Embryonic facial prominence (tissue), 1 donor: ENCODE data around the gene INTS3.
A peak's percentile ranks its signal among the peaks of the same experiment; 100 is the strongest.
"Not testable (repeated sequence)": the region's sequence is repeated elsewhere in the genome, so short reads cannot be mapped to it uniquely, and the experiment has no call there.

Experiments used
- DNase-seq: peaks from one replicate; pipeline ENCODE4 v3.0.0-alpha.2; 2016; ENCODE audit errors: extremely low spot score

INTS3 gene

DNA sequence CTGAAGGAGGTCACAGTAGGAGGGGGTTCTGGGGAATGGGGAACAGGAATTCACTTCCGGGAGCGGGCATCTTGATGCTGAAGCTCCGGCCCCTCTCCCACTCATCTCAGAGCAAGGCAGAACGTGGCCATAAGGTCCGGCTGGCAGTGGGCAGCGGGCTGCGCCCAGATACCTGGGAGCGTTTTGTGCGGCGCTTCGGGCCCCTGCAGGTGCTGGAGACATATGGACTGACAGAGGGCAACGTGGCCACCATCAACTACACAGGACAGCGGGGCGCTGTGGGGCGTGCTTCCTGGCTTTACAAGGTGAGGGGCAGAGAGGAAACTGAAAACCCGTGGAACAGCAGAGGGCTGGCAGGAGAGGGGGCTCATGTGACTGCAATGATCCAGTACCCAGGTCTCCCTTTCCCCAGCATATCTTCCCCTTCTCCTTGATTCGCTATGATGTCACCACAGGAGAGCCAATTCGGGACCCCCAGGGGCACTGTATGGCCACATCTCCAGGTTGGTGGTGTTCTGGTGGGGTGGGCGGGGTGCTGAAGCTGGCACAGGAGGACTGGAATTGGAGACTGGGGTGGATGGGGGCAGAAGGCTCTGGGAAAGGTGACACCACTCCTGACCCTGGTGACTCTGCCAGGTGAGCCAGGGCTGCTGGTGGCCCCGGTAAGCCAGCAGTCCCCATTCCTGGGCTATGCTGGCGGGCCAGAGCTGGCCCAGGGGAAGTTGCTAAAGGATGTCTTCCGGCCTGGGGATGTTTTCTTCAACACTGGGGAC lies 50.4 kb downstream of the INTS3 start:
- no peak for DNase-seq

DNA sequence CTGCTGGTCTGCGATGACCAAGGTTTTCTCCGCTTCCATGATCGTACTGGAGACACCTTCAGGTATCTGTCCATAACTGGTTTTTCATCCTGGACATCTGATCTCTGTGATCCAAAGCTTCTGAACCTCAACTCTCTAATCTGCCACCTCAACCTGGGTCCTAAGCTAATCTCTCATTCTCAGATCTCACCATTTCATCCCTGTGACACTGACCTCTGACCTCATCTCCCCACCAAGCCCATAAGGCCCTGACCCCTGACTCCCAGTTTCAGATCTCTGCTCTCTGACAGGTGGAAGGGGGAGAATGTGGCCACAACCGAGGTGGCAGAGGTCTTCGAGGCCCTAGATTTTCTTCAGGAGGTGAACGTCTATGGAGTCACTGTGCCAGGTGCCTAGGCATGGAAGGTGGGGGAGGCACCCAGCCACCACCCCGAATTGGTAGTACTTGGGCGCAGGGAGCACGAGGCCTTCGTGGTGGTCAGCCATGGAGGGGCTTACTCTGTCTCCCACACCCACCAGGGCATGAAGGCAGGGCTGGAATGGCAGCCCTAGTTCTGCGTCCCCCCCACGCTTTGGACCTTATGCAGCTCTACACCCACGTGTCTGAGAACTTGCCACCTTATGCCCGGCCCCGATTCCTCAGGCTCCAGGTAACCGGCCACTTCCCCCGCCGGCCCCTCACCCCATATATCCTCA lies 51.1 kb downstream of the INTS3 start:
- no peak for DNase-seq

DNA sequence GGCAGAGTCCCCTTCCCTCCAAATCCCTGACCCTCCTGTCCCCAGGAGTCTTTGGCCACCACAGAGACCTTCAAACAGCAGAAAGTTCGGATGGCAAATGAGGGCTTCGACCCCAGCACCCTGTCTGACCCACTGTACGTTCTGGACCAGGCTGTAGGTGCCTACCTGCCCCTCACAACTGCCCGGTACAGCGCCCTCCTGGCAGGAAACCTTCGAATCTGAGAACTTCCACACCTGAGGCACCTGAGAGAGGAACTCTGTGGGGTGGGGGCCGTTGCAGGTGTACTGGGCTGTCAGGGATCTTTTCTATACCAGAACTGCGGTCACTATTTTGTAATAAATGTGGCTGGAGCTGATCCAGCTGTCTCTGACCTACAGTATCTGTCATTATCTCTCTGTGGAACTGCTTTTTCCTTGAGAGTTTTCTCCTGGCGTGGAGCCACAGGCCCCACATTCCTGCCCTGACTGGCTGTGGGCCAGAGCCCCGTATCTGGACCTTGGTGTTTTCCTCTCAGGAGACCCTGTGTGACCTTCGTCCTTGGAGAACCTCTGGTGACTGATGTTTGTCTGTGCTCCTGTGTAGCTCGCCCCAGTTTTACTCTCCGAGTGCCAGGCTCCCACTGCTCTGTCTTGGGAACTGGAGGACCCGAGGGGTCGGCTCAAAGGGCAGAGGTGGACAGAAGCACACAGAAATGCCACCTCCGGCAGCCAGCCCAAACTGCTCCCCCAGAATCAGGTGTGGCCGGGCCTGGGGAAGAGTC lies 52.1 kb downstream of the INTS3 start:
- no peak for DNase-seq

DNA sequence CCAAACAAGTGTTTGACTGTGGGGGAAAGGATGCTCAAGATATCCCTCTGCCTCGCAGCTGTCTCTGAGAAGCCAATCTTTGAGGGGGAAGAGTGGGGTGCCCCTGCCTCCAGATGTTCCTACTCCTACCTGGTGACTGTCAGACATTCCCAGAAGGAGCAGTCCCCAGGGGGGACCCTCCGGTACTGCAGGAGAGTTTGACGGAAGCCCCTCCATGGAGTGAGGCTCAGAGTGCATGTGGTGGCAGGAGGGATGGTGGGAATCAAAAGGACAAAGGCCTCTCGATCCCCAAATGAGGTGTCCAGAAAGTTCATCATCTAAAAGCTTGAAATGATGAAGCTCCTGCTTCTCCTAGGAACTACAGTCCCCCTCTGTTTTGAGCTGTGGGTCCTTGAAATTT lies 52.7 kb downstream of the INTS3 start:
- DNase-seq, result no peak

DNA sequence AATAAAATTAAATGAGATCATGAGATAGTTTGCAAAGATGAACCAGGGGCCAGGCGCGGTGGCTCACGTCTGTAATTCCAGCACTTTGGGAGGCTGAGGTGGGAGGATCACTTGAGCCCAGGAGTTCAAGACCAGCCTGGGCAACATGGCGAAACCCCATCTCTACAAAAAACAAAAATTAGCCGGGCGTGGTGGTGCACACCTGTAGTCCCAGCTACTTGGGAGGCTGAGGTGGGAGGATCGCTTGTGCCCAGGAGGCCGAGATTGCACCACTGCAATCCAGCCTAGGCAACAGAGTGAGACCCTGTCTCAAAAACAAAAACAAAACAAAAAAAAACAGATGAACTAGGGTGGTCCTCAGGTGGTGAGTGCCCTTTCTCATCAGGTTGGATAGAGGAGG lies 54.8 kb downstream of the INTS3 start:
- DNase-seq, result not testable (repeated sequence)

DNA sequence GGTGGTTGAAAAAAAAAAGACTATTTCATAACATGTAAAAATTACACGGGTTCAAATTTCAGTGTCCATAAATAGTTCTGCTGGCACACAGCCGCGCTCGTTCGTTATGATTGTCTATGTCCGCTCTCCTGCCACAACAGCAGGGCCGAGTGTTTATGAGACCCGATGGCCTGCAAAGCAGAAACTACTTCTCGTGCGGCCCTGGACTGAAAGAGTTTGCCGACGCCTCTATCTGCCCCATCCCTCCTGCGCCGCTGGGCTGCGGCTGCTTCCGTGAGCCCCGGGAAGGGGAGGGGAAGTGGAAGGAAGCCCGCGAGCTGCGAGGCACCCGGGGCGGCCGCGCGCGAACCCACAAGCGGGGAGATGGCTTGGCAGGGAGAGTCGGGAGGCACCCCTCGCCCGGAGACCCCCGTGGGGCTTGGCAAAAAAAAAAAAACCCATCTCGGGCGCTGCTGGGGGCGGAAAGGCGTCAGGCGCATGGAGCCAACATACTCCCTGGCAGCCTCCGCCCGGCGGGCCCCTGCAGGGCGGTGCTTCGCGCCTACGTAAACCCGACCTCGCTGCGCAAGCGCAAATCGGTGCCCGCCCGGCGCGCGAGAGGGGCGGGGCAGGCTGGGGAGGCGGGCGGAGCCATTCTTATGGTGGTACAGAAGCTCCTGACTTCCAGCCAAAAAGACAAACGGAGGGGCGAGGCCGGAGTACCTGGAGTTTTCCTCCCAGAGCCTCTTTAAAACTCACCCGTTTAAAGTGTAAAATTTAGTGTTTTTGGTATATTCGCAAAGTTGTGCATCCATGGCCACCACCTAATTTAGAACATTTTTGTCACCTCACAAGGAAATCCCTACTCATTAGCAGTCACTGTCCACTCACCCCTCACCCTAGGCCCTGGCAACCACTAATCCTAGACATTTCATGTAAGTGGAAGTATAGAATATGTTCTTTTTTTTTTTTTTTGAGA lies 55.7 kb downstream of the INTS3 start:
- DNase-seq, result peak; percentile 86

DNA sequence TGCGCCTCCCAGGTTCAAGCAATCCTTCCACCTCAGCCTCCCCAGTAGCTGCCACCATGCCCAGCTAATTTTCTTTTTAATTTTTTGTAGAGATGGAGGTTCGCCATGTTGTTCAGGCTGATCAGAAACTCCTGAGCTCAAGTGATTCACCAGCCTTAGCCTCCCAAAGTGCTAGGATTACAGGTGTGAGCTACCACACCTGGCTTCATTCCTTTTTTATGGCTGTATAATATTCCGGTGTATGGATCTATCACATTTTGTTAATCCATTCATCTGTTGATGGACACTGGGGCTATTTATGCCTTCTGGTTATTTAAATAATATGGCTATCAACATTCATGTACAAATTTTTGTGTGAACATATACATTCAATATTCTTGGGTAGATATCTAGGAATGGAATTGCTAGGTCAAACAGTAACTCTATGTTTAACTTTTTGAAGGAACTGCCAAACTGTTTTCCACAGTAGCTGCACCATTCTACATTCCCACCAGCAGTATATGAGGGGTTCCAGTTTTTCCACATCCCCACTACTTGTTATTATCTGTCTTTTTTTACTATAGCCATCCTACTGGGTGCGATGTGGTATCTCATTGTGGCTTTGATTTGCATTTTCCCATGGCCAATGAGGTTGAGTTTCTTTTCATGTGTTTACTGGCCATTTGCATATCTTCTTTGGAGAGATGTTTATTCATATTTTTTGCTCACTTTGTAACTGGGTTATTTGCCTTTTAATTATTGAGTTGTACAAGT lies 58.4 kb downstream of the INTS3 start:
- no peak for DNase-seq

DNA sequence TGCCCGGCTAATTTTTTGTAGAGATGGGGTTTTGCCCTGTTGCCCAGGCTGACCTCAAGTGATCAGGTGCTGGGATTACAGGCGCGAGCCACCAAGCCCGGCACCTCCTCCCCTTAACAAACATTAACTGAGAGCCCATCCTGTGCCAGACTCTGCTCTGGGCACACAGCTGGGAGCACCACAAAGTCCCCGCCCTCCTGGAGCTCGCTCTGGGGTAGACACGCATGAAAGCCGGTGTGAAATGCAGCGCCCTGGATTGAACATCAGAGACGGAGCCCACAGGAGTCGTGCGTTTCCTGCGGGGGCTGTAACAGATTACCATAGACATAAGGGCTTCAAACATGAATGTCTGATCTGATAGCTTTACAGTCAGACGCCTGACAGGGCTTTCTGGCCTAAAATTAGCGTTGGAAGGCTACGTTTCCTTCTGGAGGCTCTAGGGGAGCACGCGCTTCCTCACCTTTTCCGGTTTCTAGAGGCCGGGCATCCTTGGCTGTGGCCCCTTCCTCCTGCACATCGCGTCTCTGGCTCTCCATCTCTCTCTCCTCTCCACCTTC lies 61.7 kb downstream of the INTS3 start:
- DNase-seq, result no peak

DNA sequence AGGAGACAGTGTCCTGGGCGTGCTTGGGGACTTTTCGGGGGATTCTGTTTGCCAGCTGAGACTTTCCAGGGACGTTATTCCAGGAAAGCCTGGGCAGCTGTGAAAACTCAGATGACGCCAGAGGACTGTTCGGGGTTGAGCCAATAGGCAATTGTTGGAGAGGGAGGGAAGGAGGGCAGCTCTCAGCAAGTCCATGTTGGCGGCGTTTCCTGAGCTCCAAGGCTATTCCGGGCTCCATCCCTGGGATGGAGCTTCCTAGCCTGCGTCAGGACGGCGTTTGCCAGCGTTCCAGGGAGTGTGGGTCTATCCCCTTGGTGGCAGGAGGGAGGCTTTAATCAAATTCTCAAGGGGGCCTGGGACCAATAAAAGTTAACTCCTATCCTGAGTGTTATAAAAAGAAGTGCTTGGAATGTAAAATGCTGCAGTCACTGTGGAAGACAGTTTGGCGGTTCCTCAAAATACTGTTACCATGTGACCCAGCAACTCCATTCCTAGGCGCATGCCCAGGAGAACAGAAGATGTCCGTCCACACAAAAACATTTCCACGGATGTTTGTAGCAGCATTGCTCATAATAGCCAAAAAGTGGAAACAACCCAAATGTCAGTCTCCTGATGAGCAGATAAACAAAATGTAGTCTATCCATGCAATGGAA lies 62.6 kb downstream of the INTS3 start:
- DNase-seq, result no peak

DNA sequence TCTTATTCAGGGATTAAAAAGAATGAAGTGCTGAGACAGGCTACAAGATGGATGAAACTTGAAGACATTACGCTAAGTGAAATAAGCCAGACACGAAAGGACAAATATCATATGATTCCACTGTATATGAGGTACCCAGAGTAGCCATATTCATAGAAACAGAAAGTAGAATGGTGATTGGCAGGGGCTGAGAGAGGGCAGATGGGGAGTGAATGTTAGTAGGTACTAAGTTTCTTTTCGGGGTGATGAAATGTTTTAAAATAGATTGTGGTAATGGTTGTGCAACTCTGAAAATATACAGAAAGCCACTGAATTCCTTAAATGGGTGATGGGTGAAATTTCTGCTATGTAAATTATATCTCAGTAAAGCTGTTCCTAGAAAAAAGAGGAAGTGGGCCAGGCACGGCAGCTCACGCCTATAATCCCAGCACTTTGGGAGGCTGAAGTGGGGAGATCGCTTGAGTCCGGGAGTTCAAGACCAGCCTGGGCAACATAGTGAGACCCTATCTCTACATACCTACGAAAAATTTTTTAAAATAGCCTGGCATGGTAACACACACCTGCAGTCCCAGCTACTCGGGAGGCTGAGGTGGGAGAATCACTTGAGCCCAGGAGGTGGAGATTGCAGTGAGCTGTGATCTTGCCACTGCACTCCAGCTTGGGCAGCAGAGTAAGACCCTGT lies 63.3 kb downstream of the INTS3 start:
- DNase-seq, result no peak

DNA sequence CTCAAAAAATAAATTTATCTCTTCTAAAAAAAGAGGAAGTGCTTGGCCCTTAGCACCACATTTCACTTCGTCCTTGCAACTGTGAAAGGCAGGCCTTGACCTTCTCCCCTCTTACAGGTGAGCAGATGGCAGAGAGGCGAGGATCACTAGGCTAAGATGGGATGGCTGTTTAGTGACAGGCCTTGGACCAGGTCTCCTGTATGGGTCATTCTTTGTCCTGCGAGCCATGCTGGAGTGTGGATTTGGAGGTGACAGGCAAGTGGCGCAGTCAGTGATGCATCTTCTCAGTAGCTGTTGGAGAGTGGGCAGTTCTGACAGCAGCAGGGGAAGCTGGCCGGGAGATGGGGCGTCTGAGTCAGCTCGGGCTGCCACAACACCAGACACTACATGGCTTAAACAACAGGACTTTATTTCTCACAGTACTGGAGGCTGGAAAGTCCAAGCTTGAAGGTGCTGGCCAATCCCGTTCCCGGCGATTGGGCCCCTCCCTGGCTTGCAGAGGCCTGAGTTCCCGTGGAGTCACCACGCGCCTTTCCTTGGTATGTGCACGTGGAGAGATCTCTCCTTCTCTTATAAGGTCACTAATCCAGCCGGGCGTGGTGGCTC lies 63.9 kb downstream of the INTS3 start:
- no peak for DNase-seq

DNA sequence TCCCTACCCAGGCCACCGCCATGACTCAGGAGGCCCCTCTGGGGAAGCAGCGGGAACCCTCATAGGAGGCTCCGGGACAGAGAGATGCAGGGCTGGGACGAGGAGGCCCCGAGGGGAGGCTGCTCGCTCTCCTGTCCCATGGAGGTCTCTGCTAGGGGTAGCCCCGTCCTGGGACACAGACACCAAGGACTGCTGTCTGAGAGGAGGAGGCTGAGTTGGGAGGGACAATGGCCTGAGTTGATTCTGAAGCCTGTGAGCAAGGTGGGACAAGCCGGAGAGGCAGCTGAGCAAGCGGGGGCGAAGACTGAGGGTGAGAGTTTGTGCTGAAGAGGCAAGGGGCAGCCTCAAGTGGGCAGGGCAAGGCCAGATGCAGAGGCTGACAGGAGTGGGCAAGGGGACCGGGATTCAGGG lies 64.8 kb downstream of the INTS3 start:
- no peak for DNase-seq

DNA sequence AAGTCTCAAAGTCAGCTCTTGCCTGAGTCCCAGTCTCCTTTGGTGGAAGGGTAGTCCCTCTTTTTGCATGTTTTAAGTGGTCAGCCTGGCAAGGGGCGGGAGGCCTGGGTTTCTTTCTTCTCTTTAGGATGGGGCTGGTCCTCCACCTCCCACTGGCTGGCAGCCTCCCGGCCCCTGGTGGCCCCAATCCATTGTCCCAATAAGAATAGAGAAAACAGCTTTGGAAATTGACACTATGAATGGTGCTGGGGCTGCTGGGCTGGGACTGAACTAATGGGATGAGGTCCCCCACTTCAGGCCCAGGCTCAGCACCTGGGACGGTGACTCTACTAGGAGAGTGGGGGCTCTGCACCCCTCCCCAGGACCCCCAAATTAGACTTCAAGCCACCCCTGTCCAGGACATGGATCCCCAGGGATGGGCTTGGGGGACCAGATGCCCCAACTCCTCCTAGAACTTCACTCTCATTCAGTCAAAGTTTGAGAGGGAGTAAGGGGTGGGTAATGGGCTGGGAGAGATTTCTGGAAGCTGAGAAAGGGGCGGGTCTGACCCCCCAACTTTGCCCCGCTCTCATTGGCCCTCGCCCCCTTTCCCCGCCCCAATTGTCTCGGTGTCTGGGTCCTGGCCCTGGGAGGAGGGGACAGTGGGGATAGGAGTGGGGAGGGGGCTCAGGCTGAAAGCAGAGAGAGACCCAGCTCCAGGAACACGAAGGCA lies 65.6 kb downstream of the INTS3 start:
- no peak for DNase-seq

DNA sequence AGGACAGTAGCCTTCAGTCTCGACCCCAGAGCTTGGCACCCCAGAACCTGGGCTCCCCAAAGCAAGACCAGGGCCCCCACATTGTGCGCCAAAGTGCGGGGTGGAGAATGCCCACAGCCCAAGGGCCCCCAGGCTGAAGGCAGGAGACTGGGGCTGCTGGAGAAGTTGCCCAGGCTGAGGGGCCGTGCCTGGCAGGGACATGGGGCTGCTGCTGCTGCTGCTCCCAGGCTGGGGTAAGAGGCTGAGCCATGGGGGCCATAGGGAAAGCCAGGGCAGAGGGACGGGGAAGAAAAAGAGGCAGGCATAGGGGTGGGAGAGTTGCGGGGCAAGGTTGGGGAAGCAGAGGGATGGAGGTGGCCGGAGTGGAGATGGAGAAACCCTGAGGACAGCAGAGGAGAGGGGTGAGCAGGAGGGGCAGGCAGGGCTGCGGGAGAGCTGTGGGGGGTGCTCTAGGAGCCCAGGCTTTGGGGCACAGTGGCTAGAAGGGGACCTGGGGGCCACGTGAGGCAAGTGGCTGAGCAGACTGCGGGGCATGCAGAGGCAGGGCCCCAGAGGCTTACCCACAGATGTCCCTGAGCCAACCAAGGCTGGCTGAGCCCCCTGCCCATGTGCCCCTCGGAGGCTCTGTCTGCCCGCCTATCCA lies 66.2 kb downstream of the INTS3 start:
- DNase-seq, result no peak

DNA sequence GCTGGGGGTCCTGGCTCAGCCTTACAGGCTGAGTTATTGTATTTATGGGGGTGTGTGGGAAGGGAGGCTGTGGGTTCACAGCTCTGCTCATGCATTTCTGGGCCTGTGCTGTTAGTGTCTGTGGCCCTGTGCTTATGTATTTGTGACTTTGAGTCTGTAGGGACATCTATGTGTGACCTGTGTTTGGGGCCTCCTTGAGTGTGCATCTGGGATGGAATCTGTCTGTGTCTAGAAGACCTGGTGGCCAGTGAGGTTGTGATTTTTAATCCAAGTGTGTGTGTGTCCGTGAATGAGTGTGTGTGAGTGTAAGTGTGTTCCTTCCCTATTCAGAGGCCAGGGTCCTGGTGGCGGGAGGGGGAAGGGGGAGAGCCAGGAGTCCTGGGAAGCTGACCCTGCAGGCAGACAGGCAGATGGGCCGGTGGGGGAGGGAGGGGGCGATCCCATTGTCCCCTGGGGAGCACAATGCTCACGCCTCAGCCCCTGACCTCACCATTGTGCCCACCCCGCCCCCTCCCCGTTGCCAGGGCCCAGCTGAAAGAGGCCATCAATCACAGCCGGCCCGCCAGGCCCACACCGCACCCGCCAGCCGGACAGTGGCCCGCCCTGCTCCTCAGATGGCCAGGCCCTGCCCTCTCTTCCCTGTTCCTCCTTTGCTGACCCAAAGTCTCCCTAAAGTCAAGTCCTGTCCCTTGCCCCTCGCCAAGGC lies 66.9 kb downstream of the INTS3 start:
- no peak for DNase-seq

DNA sequence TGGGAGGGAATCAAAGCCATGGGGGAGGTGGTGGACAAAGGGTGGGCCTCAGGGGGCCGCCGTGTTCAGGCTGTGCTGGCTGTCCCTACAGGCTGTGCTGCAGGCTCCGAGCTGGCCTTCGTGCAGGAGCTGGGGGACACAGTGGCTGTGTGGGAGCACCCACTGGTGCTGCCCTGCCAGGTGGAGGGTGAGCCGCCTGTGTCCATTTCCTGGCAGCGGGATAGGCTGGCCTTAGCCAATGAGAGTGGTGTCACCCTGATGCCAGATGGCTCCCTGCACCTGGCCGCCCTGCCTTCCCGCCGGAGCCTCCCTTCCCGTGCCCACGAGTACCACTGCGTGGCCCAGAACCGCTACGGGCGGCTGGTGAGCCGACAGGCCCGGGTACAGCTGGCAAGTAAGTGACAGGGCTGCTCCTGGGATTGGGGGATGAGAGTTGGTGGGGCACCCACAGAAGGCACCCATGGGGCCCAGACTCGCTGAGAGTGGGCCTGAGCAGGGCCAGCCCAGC lies 67.5 kb downstream of the INTS3 start:
- no peak for DNase-seq
